HTR-8/SVneo (cell line): Measurements from ENCODE around the gene IFNA2.
"Not testable (repeated sequence)": the region's sequence is repeated elsewhere in the genome, so short reads cannot be mapped to it uniquely, and the experiment has no call there.

ENCODE experiments used
- DNase-seq: peaks from one replicate; pipeline ENCODE4 v3.0.0; 2011; ENCODE audit warnings: low spot score, mixed read lengths; ENCODE audit not compliant: insufficient read length
- FAIRE-seq: peaks from 2 replicates; lab custom pipeline; 2011; peaks lifted over from hg19 to GRCh38; lab: Jason Lieb, UNC

IFNA2 gene

DNA sequence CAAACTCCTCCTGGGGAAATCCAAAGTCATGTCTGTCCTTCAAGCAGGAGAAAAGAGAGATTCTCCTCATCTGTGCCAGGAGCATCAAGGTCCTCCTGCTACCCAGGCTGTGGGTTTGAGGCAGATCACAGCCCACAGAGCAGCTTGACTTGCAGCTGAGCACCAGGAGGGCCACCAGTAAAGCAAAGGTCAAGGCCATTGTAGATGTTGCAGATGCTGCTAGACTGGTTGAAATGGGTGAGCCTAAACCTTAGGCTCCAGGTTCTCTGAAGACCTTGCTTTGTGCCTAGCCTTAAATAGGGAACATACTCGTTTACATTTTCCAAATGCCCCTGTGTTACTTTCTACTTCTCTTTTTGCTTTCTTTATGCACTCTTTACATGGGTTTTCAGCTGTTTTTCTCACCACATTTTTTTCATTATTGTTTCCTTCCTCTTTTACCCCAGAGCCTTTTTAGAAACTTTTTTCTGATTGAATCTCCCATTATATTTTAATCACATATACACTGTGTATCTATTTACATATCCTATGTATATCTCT is at the start of gene IFNA2:
Gene IFNA2, minus strand, starts transcription at position 268 of the 540 bp plus-strand sequence. Its CDS starts 69 bp downstream, at position 199.
- FAIRE-seq: no peak
- no peak for DNase-seq

GRCh38 chr9:21435015-21435383 is 49.8 kb upstream of the IFNA2 start:
- DNase-seq, FAIRE-seq: not testable (repeated sequence)

- no peak for FAIRE-seq
- DNase-seq: peak; percentile 7
Observed at GRCh38 chr9:21434202-21435014, 49.2 kb upstream of the IFNA2 start.

DNA sequence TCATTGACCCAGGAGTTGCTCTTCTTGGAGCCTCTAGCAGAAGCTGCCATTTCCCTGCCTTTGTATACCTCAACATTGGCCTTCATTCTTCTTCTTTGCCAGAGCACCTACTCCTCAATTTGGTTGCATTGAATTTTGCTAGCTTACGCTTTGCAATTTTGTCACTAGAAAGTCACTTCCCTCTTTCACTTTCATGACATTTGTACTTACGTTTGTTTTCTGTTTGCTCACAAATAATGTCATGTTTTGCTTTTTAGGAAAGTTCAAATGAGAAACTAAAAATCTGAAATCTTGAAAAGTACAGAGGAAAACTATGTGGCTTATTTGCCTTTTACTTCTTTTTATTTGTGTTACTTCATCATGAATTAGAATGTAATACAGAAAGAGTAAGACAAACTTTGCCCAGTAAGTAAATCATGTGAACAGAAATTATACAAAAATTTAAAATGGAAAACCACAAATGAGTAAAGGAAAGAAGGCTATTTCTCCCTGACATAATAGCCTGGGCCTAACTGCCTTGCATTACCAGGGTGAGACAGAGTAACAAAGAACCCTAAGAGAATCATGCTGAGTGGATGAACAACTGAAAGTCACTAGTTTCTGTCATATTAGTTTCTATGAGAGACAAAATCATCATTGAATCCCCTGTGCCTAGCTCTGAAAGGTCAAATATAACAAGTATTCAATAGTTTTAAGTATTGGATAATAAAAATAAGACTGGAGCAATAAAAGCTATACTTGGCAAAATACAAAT is 47.7 kb upstream of the IFNA2 start:
- no peak for FAIRE-seq

DNA sequence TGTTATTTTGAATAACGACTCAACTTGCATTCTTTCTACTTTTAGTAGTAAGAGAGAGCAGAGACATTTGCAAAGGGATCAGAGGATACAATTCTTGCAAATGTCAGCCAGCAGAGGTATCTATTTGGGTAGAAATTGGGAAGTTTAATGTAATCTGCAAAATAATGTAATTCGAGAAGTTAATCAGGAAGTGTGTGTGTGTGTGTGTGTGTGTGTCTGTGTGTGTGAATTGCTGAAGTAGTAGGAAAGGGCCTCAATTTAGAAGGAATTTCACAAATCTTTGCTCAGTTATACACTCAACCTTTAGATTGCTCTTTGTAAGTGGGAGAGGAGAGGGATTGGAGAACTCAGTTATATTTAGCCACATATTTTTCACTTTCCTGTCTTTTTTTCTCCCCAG is 44.0 kb upstream of the IFNA2 start:
- FAIRE-seq (no peak), DNase-seq (no peak)

More for the DNA sequence above, 47.7 kb upstream of the IFNA2 start:
- no peak for DNase-seq

- no peak for DNase-seq
- no peak for FAIRE-seq
Observed at GRCh38 chr9:21428235-21428634, 43.0 kb upstream of the IFNA2 start.

DNA sequence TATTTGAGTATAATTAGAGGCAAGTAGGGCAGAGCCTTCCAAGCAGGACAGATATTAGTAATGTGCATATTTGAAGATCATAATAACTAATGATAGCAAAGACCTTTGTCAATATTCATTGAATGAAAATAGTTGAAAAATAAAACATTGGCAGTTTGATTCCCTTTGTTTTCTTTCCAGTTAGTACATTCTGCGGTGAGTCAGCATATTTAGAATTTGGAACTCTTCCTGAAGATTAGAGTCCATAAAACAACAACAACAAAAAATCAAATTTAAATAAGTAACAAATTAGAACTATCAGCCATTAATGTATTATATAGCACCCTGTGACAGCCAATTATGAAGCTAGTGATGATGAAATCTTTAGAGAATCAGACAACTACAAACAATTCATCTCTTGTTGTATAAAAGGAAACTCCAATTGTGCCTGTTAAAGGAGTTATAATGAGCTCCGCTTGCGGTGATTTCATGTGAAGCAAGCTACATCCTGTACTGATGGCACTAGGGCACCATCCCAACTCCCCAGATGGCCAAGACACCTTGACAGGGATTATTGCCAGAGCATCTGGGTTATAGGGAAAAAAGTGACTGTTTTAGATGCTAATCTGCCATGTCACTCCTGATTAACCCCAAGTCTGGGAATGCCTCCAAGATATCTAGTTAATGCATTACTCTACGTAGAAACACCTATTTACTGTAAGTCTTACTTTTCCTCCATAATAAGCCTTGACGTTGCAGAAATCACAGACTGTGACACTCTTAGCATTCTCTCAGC is 30.5 kb upstream of the IFNA2 start:
- no peak for FAIRE-seq
- no peak for DNase-seq

- FAIRE-seq: no peak
Observed at GRCh38 chr9:21414220-21414940, 29.2 kb upstream of the IFNA2 start.

DNA sequence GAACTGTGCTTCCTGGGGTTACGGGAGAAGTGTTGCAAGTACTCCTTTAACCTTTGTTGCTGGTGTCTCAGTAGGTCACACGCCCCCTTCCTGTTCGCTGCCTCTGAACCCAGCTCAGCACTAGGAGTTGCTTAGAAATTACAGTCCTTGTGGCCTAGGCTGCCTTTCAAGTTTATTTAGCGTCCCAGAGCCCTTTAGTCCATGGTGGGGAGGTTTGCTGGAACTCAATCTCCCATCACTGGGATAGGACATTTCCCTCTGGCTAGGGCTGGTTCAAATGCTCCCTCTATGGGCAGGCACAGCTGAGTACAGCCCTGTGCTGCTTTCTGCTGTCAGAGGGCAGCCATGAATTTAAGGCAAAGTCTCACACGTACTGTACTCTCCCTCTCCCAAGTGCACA is 28.4 kb upstream of the IFNA2 start:
- FAIRE-seq: no peak

More at GRCh38 chr9:21414220-21414940, 29.2 kb upstream of the IFNA2 start:
- no peak for DNase-seq

GRCh38 chr9:21413151-21413550 is 28.0 kb upstream of the IFNA2 start:
- FAIRE-seq (no peak), DNase-seq (no peak)

More for the DNA sequence above, 28.4 kb upstream of the IFNA2 start:
- no peak for DNase-seq

DNA sequence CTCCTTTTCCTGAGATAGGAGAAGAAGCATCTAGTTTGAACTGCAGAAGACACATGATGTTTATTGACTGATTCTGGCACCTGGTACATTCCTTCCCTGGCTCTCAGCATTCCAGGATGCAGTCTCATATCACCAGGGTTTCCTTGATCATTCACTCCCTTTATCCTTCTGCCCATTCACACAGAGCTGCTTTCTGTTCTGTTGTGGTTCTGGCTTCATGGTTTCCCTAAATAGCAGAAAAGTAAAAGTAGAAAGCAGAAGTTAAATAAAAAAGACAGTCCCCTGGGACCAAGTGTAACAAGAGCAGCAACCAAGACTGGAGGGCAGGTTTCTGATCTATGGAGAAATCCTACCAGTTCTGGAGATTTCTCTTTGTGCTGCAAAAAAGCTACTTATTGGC is 26.9 kb upstream of the IFNA2 start:
- FAIRE-seq: no peak
- DNase-seq: no peak

DNA sequence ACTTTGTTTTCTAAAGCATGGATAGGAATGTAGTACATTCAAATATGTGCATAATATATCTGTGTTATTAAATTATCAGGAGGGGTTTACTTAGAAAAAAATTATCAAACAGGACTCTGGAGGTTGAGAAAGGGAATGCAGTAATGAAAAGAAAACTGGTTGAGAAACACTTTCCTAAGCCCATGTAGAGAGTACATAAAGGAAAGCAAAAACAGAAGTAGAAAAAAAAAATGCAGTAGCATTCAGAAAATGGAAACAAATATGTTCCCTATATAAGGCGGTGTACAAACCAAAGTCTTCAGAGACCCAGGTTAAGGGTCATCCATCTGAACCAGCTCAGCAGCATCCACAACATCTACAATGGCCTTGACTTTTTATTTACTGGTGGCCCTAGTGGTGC is 23.6 kb upstream of the IFNA2 start, which contains the start of gene IFNA8:
Gene IFNA8, plus strand, starts transcription at position 301 of the 400 bp plus-strand sequence. Its CDS starts 60 bp downstream, at position 361.
- FAIRE-seq (no peak), DNase-seq (no peak)

DNA sequence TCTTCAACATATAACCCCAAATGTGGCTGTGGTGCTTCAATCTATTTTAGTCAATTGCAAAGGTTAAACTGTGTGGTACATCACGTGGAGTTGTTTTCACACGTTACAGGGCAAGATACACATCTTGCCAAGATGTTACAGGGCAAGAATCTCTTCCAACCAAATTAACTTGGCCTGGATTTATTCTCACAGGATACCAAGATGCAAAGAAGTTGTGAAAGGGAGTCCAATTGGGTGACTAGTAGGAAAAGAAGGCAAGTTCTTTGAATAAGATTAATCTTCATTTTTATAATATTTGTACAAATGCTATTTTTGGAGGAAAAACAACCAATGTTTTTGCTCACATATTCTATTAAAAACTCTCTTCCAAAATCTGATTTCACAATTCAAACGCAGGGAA is 18.9 kb upstream of the IFNA2 start:
- DNase-seq (no peak), FAIRE-seq (no peak)

- no peak for FAIRE-seq
- no peak for DNase-seq
Observed at GRCh38 chr9:21402386-21403251, 17.4 kb upstream of the IFNA2 start.

GRCh38 chr9:21399956-21400355 is 14.8 kb upstream of the IFNA2 start:
- no peak for FAIRE-seq
- DNase-seq: no peak

DNA sequence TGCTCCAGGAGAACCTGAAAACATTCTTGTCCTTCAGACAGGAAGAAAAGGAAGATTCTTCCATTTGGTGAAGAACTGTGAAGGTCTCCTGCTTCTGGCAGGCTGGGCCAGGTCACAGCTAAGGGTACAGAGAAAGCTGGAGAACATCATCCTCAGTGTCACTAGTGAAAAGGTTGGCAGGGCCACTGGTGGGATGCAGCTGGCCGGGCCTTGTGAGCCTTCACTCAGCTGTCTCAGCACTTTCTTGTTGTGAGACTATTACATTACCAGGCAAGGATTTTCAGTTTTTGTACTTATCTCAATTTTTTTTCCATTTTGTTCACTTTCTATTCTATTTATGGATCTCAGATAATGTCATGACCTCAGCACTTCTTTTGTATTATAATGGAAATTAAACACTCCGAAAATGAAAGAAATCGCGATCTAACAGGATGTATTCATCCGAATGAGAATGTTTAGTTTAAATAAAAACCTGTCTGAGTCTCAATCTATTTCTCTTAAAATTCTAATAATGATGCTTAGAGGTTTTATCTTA is 13.8 kb upstream of the IFNA2 start:
- FAIRE-seq: no peak
- no peak for DNase-seq

GRCh38 chr9:21395778-21396717 is 10.8 kb upstream of the IFNA2 start:
- FAIRE-seq (no peak), DNase-seq (no peak)
